ENCODE results near the gene OXTR. TPM values are rescaled to one million over a fixed set of nuclear protein-coding genes. Genes with fewer than 3 reads are reported as not detected.

OXTR gene
- total and polyA plus RNA-seq, 2 experiments from 2014 or later: 5.5 to 9.3 TPM

GRCh38 chr3:8780279-8780678, 10.9 kb upstream of the OXTR start:
- Histone ChIP-seq H2AFZ (no peak overlapping the region), H3F3A (replicated peaks; ENCODE audit: low read depth) (no peaks in the 10 kb centered on the region), H3K4me2 (no peak overlapping the region), H3K9me2 (ENCODE audit: insufficient read depth) (no peaks in the 10 kb centered on the region), H3K79me2 (replicated peaks; ENCODE audit: insufficient read depth) (no peaks in the 10 kb centered on the region), H4K20me1 (replicated peaks; ENCODE audit: insufficient read depth) (no peaks in the 10 kb centered on the region; the same call in 1 of the 2 replicates), H3K4me1 (ENCODE audit: insufficient read depth) (peaks cover 17% of the 10 kb centered on the region), H3K4me3 (no peak overlapping the region), H3K27me3 (ENCODE audit: insufficient read depth) (no peaks in the 10 kb centered on the region), H3K27ac (ENCODE audit: low read depth) (no peak overlapping the region), H3K36me3 (ENCODE audit: insufficient read depth) (no peaks in the 10 kb centered on the region)
- Mint-ChIP-seq H3K36me3 (ENCODE audit: low read depth) (no peaks in the 10 kb centered on the region), H3K27me3 (ENCODE audit: insufficient read depth, low read depth, poor library complexity) (peaks cover 3% of the 10 kb centered on the region), H3K27ac (no peak overlapping the region), H3K4me1 (peaks cover 3% of the 10 kb centered on the region; the same call in 2 of the 3 replicates), H3K4me3 (no peak overlapping the region), H3K9me3 (no peaks in the 10 kb centered on the region; the same call in 2 of the 3 replicates)
- ATAC-seq: no peak
- DNase-seq (ENCODE audit: low spot score): no peak
- no peak for TF ChIP-seq POLR2AphosphoS5 (IDR thresholded peaks at IDR 0.05; ENCODE audit: low read depth)
- no peak for TF ChIP-seq EZH2 (IDR thresholded peaks at IDR 0.05; ENCODE audit: low read depth, unreplicated experiment)
- no peak for TF ChIP-seq CREB1 (CRISPR knock-in tag; IDR thresholded peaks at IDR 0.05; ENCODE audit: low read depth)
- no peak for TF ChIP-seq NANOG (IDR thresholded peaks at IDR 0.05; ENCODE audit: borderline replicate concordance)
- TF ChIP-seq ZNF331 (CRISPR knock-in tag; IDR thresholded peaks at IDR 0.05; ENCODE audit: low read depth): no peak
- TF ChIP-seq STAT1 (IDR thresholded peaks at IDR 0.05; ENCODE audit: unreplicated experiment): no peak
- TF ChIP-seq ZNF462 (CRISPR knock-in tag; IDR thresholded peaks at IDR 0.05): no peak
- no peak for TF ChIP-seq ETS1 (IDR thresholded peaks at IDR 0.05)
- TF ChIP-seq CTCF (conservative IDR thresholded peaks at IDR 0.05; ENCODE audit: low read depth in 2 of 2): no peak
- TF ChIP-seq ZNF114 (CRISPR knock-in tag; IDR thresholded peaks at IDR 0.05): no peak
- no peak for TF ChIP-seq JUNB (IDR thresholded peaks at IDR 0.05; ENCODE audit: unreplicated experiment)
- no peak for TF ChIP-seq EZH2phosphoT487 (IDR thresholded peaks at IDR 0.05; ENCODE audit: unreplicated experiment)
- no peak for TF ChIP-seq REST (IDR thresholded peaks at IDR 0.05; ENCODE audit: unreplicated experiment)
